ENCODE data around the gene BBOF1.

DNA sequence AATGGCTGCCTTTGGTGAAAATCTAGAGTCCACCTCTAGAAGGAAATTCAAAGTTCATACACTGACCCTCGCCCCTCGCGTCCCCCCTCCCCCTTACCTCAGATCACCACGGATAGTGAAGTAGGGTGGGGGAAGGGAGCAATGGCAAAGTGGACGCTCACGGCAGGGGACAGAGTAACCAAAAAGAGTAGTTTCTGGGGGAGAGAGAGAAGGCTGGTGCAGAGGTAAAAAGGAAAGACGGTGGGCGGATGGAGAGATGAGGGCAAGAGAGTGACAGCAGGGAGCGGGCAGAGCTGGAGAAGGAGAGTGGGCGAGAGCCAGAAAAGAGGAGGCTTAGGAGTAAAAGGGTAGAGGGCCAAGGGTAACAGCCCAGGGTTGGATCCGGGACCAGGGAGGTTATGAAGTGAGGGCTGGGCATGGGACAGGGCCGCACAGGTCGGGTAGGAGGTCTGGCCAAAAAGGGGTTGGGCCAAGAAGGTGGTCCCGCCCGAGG is 64.7 kb downstream of the BBOF1 start:
- no peak for TF ChIP-seq EZH2 (IDR thresholded peaks at IDR 0.05; ENCODE audit: insufficient read depth, poor library complexity, severe bottlenecking)
- TF ChIP-seq EZH2phosphoT487 (IDR thresholded peaks at IDR 0.05; ENCODE audit: insufficient read depth, low read depth) = no peak
